Activated naive CD4-positive, alpha-beta T cell treated with anti-CD3 and anti-CD28 coated beads, Interleukin-2, amount 50 U/mL, for 72 hours (primary cell): ENCODE data around the gene ANKRD33B. TPM values are rescaled to one million over a fixed set of nuclear protein-coding genes. Genes with fewer than 3 reads are reported as not detected.
"Not testable (repeated sequence)": the region's sequence is repeated elsewhere in the genome, so short reads cannot be mapped to it uniquely, and the experiment has no call there.

Experiments used
- ATAC-seq, 2 donors: fragments of 150-1000 bp; cut with Tn5 transposase; 2 replicates each; pipeline ENCODE4 v1.10.0; 2021; ENCODE audit warnings: mild to moderate bottlenecking in 2 of 2, moderate library complexity in 2 of 2
- DNase-seq, 2 donors: peaks; one replicate each; pipeline ENCODE4 v3.0.0; 2021 to 2022; ENCODE audit warnings: low spot score in 2 of 2
- H3K27ac Mint-ChIP-seq, 2 donors: one replicate each; pipeline ENCODE4 v1.8.0; 2022; ENCODE audit warnings: mild to moderate bottlenecking in 2 of 2, mixed read lengths in 2 of 2
- H3K36me3 Mint-ChIP-seq, 2 donors: one replicate each; pipeline ENCODE4 v1.8.0; 2022; ENCODE audit warnings: mixed read lengths in 2 of 2
- H3K9me3 Mint-ChIP-seq, 2 donors: one replicate each; pipeline ENCODE4 v1.8.0; 2022; ENCODE audit warnings: mixed read lengths in 2 of 2
- total RNA-seq, 2 donors: library from RNA; stranded (reverse); gene quantifications; one replicate each; pipeline ENCODE4 v1.2.3, GENCODE V29; 2022

The ANKRD33B gene
- total RNA-seq, 2 donors from 2014 or later, result 5.6 TPM

DNA sequence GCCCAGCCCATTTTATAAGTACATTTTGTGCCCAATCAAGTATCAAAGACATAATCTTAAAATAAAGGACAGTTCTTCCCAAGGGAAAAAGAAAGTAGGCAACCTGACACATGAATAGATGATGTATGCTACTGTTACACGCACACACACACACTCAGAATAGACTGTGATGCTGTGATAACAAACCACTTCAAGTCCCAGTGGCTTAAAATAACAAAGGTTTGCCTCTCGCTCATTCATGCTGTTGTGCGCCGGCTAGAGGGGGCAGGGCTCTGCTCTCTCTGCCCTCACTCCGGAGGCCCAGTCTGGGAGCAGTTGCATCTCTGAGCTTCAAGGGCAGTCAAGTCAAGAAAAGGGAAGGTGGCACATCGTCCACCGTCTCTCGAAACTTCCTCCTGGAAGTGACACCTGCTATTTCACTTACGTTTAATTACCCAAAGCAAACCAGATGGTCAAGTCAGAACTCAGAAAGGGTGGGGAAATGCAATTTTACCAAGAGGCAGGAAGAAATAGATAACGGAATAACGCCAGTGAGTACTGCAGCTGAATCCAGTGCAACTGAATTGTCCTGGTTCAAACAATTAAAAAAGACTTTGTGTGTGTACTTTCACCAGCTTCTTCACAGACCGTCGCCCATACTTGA, 43.3 kb downstream of the ANKRD33B start:
- H3K27ac Mint-ChIP-seq, result peak overlapping the region in 1 of 2 donors; percentile 76

DNA sequence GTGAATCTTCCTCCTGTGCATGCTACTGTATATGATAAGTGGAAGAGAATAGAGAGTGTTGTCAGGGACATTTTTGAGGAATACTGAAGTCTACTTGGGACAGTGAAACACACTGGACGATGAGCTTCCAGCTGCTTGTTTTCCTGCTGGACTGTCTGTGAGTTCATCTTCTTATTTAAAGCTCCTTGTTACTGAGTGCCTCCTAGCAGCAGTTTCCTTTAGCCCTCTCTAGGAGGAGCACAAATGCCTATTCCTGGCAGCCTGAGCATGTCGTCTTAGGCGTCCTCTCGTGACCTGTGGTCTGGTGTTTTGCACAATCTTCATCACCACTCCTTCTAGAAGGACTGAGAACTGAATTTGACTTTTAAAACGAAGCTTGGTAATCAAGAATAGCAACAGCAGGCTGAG, 43.8 kb downstream of the ANKRD33B start:
- DNase-seq (peak in 1 of 2 donors; percentile 34), ATAC-seq (peak in 1 of 2 donors; percentile 75)
- Mint-ChIP-seq H3K27ac (no peak overlapping the region), H3K36me3 (no peaks in the 10 kb centered on the region), H3K9me3 (no peaks in the 10 kb centered on the region)

More for the DNA sequence above, 43.3 kb downstream of the ANKRD33B start:
- no peaks in the 10 kb centered on the region for H3K9me3 Mint-ChIP-seq
- ATAC-seq (peak; percentile 74 to 79), DNase-seq (peak in 1 of 2 donors; percentile 16)
- H3K36me3 Mint-ChIP-seq, result no peaks in the 10 kb centered on the region

DNA sequence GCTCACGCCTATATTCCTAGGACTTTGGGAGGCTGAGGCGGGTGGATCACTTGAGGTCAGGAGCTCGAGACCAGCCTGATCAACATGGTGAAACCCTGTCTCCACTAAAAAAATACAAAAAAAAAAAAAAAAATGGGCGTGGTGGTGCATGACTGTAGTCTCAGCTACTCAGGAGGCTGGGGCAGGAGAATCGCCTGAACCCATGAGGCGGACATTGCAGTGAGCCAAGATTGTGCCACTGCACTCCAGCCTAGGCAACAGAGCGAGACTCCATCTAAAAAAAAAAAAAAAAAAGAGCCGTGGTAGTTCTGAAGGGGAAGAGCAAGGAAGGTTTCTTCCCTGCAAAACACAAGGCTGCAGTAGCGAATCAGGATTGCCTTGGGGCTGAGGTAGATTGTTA, 44.2 kb downstream of the ANKRD33B start:
- not testable (repeated sequence) for H3K36me3 Mint-ChIP-seq, H3K27ac Mint-ChIP-seq, DNase-seq, H3K9me3 Mint-ChIP-seq, ATAC-seq

GRCh38 chr5:10610058-10610457, 46.2 kb downstream of the ANKRD33B start:
- DNase-seq (no peak), ATAC-seq (no peak)
- Mint-ChIP-seq H3K27ac (no peak overlapping the region), H3K36me3 (no peaks in the 10 kb centered on the region), H3K9me3 (no peaks in the 10 kb centered on the region)

GRCh38 chr5:10611290-10611689, 47.4 kb downstream of the ANKRD33B start:
- Mint-ChIP-seq H3K27ac (no peak overlapping the region), H3K36me3 (no peaks in the 10 kb centered on the region), H3K9me3 (no peaks in the 10 kb centered on the region)
- DNase-seq (peak in 1 of 2 donors; percentile 46), ATAC-seq (peak in 1 of 2 donors; percentile 41)

DNA sequence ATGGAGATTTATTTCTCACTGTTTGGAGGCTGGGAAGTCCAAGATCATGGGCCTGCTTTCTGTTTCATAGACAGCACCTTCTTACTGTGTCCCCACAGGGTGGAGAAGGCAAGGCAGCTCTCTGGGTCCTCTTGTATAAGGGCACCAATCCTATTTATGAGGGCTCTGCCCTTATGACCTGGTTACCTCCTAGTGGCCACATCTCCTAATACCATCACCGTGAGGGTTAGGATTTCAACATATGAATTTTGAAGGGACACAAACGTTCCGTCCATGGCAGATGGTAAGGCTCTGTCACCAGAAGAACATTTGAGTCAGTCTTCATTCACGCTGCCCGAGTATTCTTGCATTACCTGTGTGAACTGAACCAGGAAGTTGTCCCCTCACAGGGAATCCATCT, 48.4 kb downstream of the ANKRD33B start:
- ATAC-seq (no peak), DNase-seq (no peak)
- no peak overlapping the region for H3K27ac Mint-ChIP-seq
- no peaks in the 10 kb centered on the region for H3K9me3 Mint-ChIP-seq
- no peaks in the 10 kb centered on the region for H3K36me3 Mint-ChIP-seq

GRCh38 chr5:10615693-10616092, 51.8 kb downstream of the ANKRD33B start:
- H3K36me3 Mint-ChIP-seq, result no peaks in the 10 kb centered on the region
- ATAC-seq (no peak), DNase-seq (no peak)
- no peak overlapping the region for H3K27ac Mint-ChIP-seq
- H3K9me3 Mint-ChIP-seq, result no peaks in the 10 kb centered on the region

- Mint-ChIP-seq H3K36me3 (no peaks in the 10 kb centered on the region), H3K27ac (no peak overlapping the region), H3K9me3 (no peaks in the 10 kb centered on the region)
- ATAC-seq (no peak), DNase-seq (no peak)
These were observed 53.2 kb downstream of the ANKRD33B start for GRCh38 chr5:10617103-10617502.

- DNase-seq (peak in 1 of 2 donors; percentile 52), ATAC-seq (no peak)
- Mint-ChIP-seq H3K9me3 (no peaks in the 10 kb centered on the region), H3K36me3 (no peaks in the 10 kb centered on the region), H3K27ac (no peak overlapping the region)
These were observed 54.4 kb downstream of the ANKRD33B start for GRCh38 chr5:10618311-10618710.

GRCh38 chr5:10619649-10620048, 55.8 kb downstream of the ANKRD33B start:
- no peak for ATAC-seq
- H3K9me3 Mint-ChIP-seq, result no peaks in the 10 kb centered on the region
- H3K27ac Mint-ChIP-seq, result no peak overlapping the region
- no peaks in the 10 kb centered on the region for H3K36me3 Mint-ChIP-seq
- DNase-seq, result no peak

DNA sequence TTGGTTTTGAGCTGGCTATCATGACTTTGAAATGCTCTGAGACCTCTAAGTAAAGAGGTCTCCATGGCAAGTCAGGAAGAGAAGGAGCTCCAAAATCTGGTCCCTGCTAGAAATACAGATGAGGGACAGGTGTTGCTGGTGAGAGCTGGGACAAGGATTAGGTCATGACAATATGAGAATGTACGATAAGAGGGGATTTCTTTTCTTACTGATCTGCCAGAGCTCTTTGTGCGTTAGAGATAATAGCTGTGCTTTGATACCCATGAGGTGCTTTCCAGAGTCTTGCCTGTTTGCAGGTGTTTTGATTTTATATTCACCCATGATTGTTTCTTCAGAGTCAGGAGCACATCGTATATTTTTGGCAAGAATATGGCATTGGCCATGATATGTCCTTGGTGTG, 56.5 kb downstream of the ANKRD33B start:
- DNase-seq (no peak), ATAC-seq (no peak)
- H3K9me3 Mint-ChIP-seq, result no peaks in the 10 kb centered on the region
- H3K36me3 Mint-ChIP-seq, result no peaks in the 10 kb centered on the region
- no peak overlapping the region for H3K27ac Mint-ChIP-seq

- no peak overlapping the region for H3K27ac Mint-ChIP-seq
- H3K36me3 Mint-ChIP-seq, result no peaks in the 10 kb centered on the region
- ATAC-seq (no peak), DNase-seq (no peak)
- no peaks in the 10 kb centered on the region for H3K9me3 Mint-ChIP-seq
These were observed 58.0 kb downstream of the ANKRD33B start for GRCh38 chr5:10621832-10622231.

DNA sequence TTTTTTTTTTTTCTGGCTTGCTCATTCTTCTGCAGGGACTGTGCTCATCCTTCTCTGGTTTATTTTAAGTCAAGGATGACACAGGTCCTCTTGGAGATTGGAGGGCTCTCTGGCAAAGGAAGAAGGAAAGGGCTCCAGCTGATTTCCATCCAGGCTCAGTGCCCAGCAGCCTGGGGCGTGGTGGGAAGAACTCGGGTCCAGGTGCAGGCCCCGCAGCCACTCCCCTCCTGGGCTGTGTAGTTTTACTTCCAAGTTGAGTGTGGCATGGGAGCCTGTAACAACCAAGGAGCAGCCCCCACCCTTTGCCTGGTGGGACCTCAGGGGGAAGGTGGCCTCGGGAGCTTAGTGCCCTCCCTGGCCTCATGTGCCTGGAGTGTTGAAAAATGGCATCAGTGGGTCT, 58.9 kb downstream of the ANKRD33B start:
- no peak for ATAC-seq
- Mint-ChIP-seq H3K27ac (peak overlapping the region in 1 of 2 donors; percentile 25), H3K9me3 (no peaks in the 10 kb centered on the region), H3K36me3 (no peaks in the 10 kb centered on the region)
- DNase-seq, result peak in 1 of 2 donors; percentile 11

GRCh38 chr5:10623305-10623910, 59.5 kb downstream of the ANKRD33B start:
- DNase-seq (peak in 1 of 2 donors; percentile 18), ATAC-seq (no peak)
- Mint-ChIP-seq H3K36me3 (no peaks in the 10 kb centered on the region), H3K27ac (no peak overlapping the region), H3K9me3 (no peaks in the 10 kb centered on the region)

DNA sequence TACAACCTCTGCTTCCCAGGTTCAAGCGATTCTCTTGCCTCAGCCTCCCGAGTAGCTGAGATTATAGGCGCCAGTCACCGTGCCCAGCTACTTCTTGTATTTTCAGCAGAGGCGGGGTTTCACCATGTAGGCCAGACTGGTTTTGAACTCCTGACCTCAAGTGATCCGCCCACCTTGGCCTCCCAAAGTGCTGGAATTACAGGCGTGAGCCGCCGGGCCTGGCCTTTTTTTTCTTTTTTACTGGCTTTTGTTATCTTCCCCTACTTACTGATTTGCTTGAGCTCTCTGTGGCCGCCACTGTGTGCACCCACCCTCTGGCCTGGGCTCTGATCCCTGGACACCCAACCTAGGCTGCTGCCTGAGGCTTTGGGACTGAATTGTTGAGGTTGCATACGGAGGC, 60.3 kb downstream of the ANKRD33B start:
- ATAC-seq (no peak), DNase-seq (peak in 1 of 2 donors; percentile 37)
- peaks cover 0 to under 1% of the 10 kb centered on the region in 2 donors for H3K9me3 Mint-ChIP-seq

DNA sequence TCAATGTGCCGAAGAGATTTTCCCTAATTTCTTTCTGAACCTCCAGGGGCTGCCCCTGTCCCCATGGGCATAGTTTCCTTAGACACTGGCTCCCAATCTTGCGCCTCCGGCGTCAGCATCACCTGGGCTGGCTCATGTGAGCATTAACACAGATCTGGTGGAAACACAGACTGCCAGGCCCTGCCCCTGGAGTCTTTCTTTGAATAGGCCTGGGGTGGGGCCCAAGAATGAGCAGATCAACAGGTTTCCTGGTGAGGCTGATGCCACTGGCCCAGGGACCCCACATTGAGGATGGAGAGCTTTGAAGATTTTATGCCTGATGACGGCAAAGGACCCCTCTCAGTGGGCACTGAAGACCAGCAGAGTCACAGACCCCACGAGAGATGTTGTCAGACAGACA, 60.8 kb downstream of the ANKRD33B start:
- Mint-ChIP-seq H3K9me3 (peaks cover 0 to 5% of the 10 kb centered on the region in 2 donors), H3K36me3 (peaks cover 0 to 6% of the 10 kb centered on the region in 2 donors), H3K27ac (no peak overlapping the region)
- DNase-seq (peak in 1 of 2 donors; percentile 26), ATAC-seq (no peak)

More for the DNA sequence above, 60.3 kb downstream of the ANKRD33B start:
- peaks cover 0 to 2% of the 10 kb centered on the region in 2 donors for H3K36me3 Mint-ChIP-seq
- H3K27ac Mint-ChIP-seq, result peak overlapping the region in 1 of 2 donors; percentile 18

- ATAC-seq (no peak), DNase-seq (no peak)
- no peak overlapping the region for H3K27ac Mint-ChIP-seq
- H3K9me3 Mint-ChIP-seq, result peaks cover 0 to 7% of the 10 kb centered on the region in 2 donors
- peaks cover 0 to 14% of the 10 kb centered on the region in 2 donors for H3K36me3 Mint-ChIP-seq
These were observed 62.0 kb downstream of the ANKRD33B start for GRCh38 chr5:10625700-10626472.
